HUDEP-2 (cell line): ENCODE data around the gene FBRSL1.
"Not testable (repeated sequence)": the region's sequence is repeated elsewhere in the genome, so short reads cannot be mapped to it uniquely, and the experiment has no call there.

Experiments
- DNase-seq, 76 experiments: peaks; one replicate each; lab custom pipeline; 2025; ENCODE audit not compliant: unreplicated experiment in 76 of 76; lab: John Stamatoyannopoulos, UW

The FBRSL1 gene

GRCh38 chr12:132453361-132454192 is 36.4 kb upstream of the FBRSL1 start:
- DNase-seq: no peak

GRCh38 chr12:132454193-132454932 is 35.6 kb upstream of the FBRSL1 start:
- DNase-seq: no peak

GRCh38 chr12:132454933-132455418 is 35.0 kb upstream of the FBRSL1 start:
- DNase-seq: no peak

GRCh38 chr12:132455565-132455964 is 34.4 kb upstream of the FBRSL1 start:
- no peak for DNase-seq

- no peak for DNase-seq
Measured at GRCh38 chr12:132456186-132456943, 33.6 kb upstream of the FBRSL1 start.

- DNase-seq: no peak
Measured at GRCh38 chr12:132456944-132457495, 32.9 kb upstream of the FBRSL1 start.

GRCh38 chr12:132458441-132458840 is 31.5 kb upstream of the FBRSL1 start:
- no peak for DNase-seq

GRCh38 chr12:132458846-132459641 is 30.9 kb upstream of the FBRSL1 start:
- no peak for DNase-seq

GRCh38 chr12:132460571-132460970 is 29.4 kb upstream of the FBRSL1 start:
- DNase-seq: no peak

- no peak for DNase-seq
Measured at GRCh38 chr12:132461526-132461925, 28.4 kb upstream of the FBRSL1 start.

- no peak for DNase-seq
Measured at GRCh38 chr12:132462788-132463187, 27.2 kb upstream of the FBRSL1 start.

GRCh38 chr12:132463284-132463924 is 26.5 kb upstream of the FBRSL1 start:
- DNase-seq: not testable (repeated sequence)

- not testable (repeated sequence) for DNase-seq
Measured at GRCh38 chr12:132464304-132464703, 25.6 kb upstream of the FBRSL1 start.

- DNase-seq: no peak
Measured at GRCh38 chr12:132464820-132465219, 25.1 kb upstream of the FBRSL1 start.

- no peak for DNase-seq
Measured at GRCh38 chr12:132465269-132466190, 24.4 kb upstream of the FBRSL1 start.

GRCh38 chr12:132466241-132467201 is 23.4 kb upstream of the FBRSL1 start:
- no peak for DNase-seq

- no peak for DNase-seq
Measured at GRCh38 chr12:132467511-132467910, 22.4 kb upstream of the FBRSL1 start.
